SKM-1 (cell line): ENCODE measurements around the gene TXNRD1.
"Not testable (repeated sequence)": the region's sequence is repeated elsewhere in the genome, so short reads cannot be mapped to it uniquely, and the experiment has no call there.

ENCODE experiments used
- DNase-seq: peaks from one replicate; lab custom pipeline; 2025; ENCODE audit not compliant: unreplicated experiment; lab: John Stamatoyannopoulos, UW

The TXNRD1 gene

GRCh38 chr12:104190641-104191176 lies 24.9 kb upstream of the TXNRD1 start:
- DNase-seq, result no peak

GRCh38 chr12:104197264-104197663 lies 18.3 kb upstream of the TXNRD1 start:
- no peak for DNase-seq

- no peak for DNase-seq
Observed at GRCh38 chr12:104199964-104200363, 15.6 kb upstream of the TXNRD1 start.

- peak; percentile 8 for DNase-seq
Observed at GRCh38 chr12:104201238-104202001, 14.2 kb upstream of the TXNRD1 start.

GRCh38 chr12:104204690-104205480 lies 10.7 kb upstream of the TXNRD1 start:
- DNase-seq, result no peak

GRCh38 chr12:104207416-104208205 lies 8.0 kb upstream of the TXNRD1 start:
- no peak for DNase-seq

GRCh38 chr12:104212516-104212915 lies 3.1 kb upstream of the TXNRD1 start:
- no peak for DNase-seq

- DNase-seq, result no peak
Observed at GRCh38 chr12:104213952-104214351, 1.6 kb upstream of the TXNRD1 start.

- DNase-seq, result no peak
Observed at GRCh38 chr12:104216521-104216924, 944 bp downstream of the TXNRD1 start.

- DNase-seq, result not testable (repeated sequence)
Observed at GRCh38 chr12:104218506-104218905, 2.9 kb downstream of the TXNRD1 start.

GRCh38 chr12:104218935-104219334 lies 3.4 kb downstream of the TXNRD1 start:
- DNase-seq, result no peak

- DNase-seq, result no peak
Observed at GRCh38 chr12:104219361-104219892, 3.8 kb downstream of the TXNRD1 start.

- DNase-seq, result peak; percentile 1
Observed at GRCh38 chr12:104219908-104220404, 4.4 kb downstream of the TXNRD1 start.

GRCh38 chr12:104220931-104221330 lies 5.4 kb downstream of the TXNRD1 start:
- DNase-seq, result no peak

- DNase-seq, result no peak
Observed at GRCh38 chr12:104222976-104223375, 7.4 kb downstream of the TXNRD1 start.

- no peak for DNase-seq
Observed at GRCh38 chr12:104223712-104224111, 8.1 kb downstream of the TXNRD1 start.

- DNase-seq, result no peak
Observed at GRCh38 chr12:104226672-104227071, 11.1 kb downstream of the TXNRD1 start.

- no peak for DNase-seq
Observed at GRCh38 chr12:104230304-104231095, 14.9 kb downstream of the TXNRD1 start.

- DNase-seq, result no peak
Observed at GRCh38 chr12:104232609-104233280, 17.2 kb downstream of the TXNRD1 start.
